DMS79 (cell line): ENCODE measurements around the gene KRTAP5-2.
"Not testable (repeated sequence)": the region's sequence is repeated elsewhere in the genome, so short reads cannot be mapped to it uniquely, and the experiment has no call there.

Experiments
- DNase-seq: peaks from one replicate; lab custom pipeline; 2025; lab: John Stamatoyannopoulos, UW

Gene KRTAP5-2

DNA sequence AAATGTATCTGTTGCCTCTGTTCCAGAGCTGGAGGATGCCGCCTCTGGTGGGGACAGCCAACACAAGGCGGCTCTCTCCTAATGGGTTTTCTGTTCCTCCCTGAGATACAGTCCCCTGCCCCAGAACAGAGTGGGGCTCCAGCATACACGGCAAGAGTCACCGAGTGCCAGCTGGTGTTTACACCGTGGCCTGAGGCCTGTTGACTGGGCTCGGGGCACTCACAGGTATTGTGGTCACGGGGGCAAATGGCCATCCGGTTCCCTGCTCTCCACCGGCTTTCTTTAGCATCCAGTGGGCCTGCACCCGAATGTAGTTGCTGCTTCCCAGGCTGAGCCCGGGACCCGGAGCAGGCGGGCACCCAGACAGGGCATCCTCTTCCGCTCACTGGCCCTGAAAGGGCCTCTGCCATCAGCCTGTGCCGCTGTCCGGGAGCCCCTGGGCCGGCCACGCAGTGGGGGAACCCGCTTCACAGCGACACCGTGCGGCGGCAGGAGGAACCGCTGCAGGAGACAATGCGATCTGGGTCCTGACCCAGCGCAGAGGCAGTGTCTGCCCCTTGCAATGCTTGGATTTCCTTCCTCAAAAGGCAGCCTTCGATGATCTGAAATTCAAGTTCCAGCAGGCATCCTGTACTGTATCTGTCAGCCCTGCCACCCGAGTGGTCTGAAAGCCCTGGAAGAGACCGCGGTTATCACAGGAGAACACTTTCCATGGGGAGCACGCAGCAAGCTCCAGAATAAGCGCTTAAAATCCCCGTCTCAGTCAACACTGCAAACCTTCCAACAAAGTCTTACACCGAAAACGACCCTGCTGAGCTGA lies 30.6 kb upstream of the KRTAP5-2 start:
- DNase-seq = no peak

DNA sequence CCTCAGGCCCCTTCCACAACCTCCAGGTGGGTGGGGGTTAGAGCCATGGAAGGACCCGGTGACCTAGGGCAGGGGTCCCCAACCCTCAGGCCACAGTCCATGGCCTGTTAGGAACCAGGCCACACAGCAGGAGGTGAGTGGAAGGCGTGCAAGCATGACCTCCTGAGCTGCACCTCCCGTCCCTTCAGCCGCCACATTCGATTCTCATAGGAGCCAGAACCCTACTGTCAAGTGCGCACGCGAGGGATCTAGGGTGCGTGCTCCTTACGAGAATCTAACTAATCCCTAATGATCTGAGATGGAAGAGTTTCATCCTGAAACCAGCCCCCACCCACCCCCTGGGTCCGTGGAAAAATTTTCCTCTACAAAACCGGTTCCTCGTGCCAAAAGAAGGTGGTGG lies 27.4 kb upstream of the KRTAP5-2 start:
- no peak for DNase-seq

DNA sequence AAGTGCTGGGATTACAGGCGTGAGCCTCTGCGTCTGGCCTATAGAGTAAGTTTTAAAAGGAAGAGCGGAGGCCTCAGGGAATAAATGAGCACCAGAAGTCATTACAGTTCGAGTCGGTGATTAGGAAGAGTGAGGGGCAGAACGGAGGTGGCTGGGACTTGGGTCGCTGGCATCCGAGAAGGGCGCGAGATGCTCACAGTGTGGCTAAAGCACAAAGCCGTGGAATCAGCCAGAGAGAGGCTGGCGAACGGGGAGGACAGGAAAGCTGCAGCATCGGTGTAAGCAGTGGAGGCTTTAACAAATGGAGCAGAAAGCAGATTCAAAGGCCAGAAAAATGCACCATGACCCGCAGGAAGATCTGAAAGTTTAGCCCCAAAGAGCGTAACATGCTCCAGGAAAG lies 26.5 kb upstream of the KRTAP5-2 start:
- DNase-seq = no peak

DNA sequence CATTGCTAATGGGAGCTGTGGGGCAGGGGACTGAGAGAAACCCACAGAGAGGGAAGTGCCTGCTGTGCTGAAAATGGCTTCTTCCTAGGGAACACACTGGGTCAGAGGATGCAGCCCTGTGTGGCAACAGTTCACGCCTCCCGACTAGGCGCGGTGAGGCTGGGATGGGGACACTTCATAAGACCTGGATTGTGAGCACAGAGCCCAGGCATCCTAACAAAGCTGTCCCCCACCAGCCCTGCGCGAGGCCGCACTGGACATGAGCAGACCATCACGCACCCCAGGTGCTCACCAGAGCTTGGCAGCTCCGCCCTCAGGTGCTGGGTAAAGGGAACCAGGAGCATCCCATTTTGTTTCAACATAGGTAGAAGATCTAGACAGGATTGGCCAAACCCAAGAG lies 25.6 kb upstream of the KRTAP5-2 start:
- DNase-seq = no peak

DNA sequence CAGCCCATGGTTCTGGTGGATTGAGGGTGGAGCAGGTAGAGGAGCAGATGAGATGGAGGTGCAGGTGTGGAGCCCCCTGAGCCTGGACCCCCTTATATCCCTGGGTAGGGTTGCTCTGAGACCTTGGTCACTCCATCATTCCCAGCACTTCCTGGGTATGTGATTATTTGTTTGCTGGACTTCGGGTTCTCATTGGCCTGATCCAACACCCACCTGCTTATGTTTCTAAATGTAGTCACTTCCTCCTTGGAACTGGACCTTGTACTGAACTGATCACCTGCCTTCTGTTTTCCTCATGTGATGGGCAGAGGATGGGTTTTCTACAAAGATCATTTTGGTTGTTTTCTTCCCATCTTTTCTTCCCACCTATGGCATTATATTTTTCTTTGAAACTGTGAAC lies 24.0 kb upstream of the KRTAP5-2 start, which contains the start of gene KRTAP5-4:
TSS of gene KRTAP5-4 (minus strand) at position 53 of the 400 bp plus-strand sequence. CDS start at position 8, 45 bp downstream.
- DNase-seq = no peak

DNA sequence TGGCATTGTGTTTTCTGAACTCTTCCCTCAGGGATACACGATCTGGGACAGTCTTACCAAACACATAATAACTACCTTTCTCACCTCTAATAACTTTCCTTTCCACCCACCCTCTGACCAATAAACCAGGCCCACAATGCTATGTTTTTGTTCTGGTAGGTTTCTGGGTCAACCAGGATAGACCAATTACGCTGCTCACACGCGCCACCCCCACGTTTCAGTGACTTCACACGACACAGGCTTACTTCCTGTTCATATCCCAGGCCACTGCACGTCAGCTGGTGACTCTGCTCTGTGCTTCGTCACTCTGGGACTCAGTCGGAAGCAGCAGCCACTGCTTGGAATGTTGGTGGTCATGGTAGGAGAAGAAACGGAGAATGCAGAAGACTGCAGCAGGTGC lies 21.4 kb upstream of the KRTAP5-2 start:
- no peak for DNase-seq

DNA sequence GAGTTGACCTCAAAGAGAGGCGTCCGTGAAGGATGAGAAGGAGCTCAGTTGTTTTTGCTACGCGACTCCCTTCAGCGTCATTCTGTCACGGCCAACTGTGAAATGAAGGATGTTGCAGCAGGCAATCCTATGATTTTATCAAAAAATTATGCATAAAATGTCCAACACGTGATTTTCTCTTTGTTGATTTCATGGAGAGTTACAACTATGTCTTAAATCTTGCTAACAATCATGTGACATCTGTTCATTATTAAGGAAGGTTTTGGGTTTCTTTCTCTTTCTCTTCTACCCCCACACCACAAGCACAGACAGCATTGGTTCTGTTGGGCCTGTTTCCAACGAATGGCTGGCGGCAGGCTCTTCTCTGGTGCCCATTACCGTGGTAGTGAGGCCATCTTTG lies 20.1 kb upstream of the KRTAP5-2 start:
- no peak for DNase-seq

DNA sequence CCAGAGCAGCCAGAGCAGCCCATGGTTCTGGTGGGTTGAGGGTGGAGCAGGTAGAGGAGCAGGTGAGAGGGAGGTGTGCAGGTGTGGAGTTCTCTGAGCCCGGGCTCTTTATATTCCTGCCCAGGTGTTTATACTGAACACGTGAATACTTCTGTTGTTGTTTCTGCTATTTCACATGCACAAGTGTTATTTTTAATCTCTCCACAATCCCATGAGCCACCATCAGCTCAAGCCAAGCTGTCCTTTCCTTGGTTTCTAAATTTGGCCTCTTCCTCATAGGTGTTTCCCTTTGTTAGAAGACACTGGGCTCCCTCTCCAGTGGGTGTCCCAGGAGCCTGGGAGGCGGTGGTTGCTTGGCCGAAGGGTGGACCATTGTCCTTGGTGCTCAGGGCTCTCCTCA lies 10.3 kb upstream of the KRTAP5-2 start, which contains the start of gene KRTAP5-3:
TSS of gene KRTAP5-3 (minus strand) at position 101 of the 400 bp plus-strand sequence. CDS start at position 23, 78 bp downstream.
- no peak for DNase-seq

DNA sequence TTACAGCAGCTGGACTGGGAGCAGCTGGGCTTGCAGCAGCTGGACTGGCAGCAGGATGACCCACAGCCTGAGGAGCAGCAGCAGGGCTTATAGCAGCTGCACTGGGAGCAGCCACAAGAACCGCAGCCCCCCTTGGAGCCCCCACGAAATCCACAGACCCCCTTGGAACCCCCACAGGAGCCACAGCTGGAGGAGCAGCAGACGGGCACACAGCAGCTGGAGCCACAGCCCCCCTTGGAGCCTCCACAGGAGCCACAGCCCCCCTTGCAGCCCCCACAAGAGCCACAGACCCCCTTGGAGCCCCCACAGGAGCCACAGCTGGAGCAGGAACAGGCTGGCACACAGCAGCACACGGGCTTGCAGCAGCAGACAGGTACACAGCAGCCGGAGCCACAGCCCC lies 9.8 kb upstream of the KRTAP5-2 start:
- not testable (repeated sequence) for DNase-seq

DNA sequence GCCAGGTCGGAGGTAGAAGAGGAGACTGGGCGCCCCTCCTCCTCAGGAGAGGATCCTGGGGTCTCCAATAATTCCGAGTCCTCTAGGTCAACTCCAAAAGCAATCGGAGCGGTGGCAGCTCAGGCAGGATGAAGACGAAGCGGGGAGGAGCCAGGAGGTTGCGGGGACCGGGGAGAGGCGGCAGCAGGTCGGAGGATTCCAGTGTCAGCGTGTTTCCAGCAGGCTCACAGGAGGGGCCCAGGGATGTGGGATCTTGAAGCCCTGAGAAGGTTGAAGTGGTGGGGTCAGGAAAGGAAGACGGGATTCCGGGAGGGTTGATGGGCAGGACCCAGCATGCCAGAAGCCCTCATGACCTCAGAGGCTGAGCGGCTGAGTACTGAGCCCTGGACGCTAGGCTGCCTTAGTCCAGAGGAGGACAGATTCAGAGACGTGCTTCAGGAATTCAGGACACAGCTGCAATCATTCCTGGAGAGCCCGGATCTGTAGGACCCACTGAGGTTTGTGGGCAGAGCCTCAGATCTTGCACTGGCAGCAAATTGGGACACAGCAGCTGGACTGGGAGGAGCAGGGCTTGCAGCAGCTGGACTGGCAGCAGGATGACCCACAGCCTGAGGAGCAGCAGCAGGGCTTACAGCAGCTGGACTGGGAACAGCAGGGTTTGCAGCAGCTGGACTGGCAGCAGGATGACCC lies 9.2 kb upstream of the KRTAP5-2 start:
- DNase-seq = not testable (repeated sequence)

DNA sequence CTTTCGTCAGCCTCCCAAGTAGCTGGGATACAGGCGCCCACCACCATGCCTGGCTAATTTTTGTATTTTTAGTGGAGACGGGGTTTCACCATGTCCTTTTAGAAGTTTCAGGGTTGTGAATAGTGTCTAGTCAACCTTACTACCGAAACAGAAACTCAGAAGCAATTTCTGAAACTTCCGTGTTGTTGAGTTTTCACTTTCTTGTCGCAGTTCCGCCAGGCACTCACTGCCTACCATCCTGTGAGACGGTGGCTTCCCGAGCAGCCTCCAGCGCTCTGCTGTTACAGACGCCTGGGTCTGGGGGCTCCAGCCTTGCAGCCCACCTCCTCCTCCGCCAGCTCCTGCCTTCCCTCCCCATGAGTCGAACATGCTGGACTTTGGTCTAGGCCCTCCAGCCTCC lies 7.8 kb upstream of the KRTAP5-2 start:
- not testable (repeated sequence) for DNase-seq

DNA sequence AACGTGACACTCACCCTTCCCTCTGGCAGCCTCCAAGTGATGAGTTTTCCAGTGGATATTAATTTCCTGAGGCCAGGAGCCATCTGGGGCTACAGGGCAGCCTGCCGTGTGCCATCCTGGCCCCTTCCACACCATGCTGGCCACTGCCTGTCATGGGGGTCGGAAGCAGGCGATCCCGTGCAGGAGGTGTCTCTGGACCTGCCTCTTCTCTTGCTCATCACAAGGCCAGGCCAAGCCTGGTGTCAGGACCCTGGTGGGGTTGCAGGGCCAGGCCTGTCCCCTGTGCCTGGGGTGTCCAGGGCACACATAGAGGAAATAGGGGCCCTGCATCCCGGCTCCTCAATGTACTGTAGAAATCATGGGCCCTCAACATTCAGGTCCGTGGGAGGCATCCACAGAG lies 6.6 kb upstream of the KRTAP5-2 start:
- no peak for DNase-seq

DNA sequence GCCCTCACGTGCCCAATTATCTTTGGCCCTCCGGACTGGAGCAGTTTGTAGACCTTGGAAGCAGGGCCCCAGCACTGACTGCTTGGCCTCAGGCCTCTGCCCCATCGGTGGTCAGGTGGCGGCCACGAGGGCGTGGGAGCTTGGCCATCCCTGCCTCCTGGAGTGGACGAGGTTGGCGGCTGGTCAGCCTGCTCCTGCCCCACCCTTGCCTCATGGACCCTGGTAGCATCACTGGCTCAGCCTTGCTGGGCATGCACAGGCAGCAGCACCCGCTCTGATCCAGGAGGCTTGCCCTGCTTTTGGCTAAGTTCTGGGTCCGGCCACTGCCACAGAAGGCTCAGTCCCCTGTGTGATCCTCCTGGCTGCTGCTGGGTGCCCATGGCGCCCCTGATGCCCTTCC lies 6.1 kb upstream of the KRTAP5-2 start:
- DNase-seq = no peak

DNA sequence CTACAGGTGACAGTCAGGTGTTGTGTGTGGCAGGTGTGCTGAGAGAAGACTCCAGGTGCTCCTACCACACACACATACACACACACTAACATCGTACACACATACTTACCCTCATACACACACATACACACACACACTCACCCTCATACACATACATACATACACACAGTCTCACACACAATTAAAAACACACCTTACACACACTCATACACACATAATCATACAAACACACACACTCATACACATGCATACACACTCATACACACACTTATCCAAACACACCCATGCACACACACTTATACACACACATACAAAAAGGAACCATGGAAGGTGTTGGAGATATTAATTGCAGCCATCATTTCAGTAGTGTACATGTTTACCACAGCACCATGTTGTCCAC lies 5.5 kb upstream of the KRTAP5-2 start:
- DNase-seq = no peak

DNA sequence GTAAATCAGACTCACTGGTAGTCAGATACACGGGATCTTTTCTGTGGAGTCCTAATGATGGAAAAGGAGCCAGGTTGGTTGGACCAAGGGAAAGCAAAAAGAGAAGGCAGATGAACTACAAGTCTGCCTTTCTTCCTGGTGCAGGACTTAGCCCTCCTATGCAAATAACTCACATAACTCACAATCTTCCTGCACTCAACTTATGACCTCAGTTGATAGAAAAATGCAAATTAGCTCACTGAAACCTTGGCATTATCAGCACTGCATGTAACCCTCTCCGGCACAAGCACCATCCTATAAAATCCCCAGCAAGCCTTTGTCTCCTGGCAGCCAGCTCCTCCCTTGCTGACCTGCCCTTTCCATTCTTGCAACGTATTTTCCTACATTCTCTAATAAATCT lies 3.6 kb upstream of the KRTAP5-2 start:
- not testable (repeated sequence) for DNase-seq

DNA sequence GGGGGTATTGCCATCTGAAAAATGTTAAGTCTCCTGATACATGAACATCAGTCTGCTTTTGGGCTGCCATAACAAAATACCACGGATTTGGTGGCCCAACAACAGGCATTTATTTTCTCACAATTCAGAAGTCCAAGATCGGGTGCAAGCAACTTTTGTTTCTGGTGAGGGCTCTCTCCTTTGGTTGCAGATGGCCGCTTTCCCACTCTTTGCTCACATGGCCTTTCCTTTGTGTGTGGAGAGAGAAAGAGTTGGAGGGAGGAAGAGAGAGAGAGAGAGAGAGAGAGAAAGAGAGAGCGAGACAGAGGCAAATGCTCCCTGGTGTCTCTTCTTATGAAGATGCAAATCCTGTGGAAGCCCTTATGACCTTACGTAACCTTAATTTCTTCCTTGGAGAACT lies 2.5 kb upstream of the KRTAP5-2 start:
- DNase-seq = no peak

DNA sequence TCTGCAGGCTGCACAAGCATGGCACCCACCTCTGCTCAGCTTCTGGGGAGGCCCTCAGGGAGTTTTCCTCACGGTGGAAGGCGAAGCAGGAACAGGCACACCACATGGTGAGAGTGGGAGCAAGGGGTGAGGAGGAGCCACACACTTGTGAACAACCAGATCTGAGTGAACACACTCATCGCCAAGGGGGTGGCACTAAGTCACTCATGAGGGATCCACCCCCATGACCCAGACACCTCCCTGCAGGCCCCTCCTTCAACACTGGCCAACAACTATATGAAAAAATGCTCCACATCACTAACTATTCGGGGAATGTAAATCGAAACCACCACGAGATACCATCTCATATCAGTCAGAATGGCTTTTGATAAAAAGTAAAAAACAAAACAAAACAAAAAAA lies 722 bp upstream of the KRTAP5-2 start:
- no peak for DNase-seq

DNA sequence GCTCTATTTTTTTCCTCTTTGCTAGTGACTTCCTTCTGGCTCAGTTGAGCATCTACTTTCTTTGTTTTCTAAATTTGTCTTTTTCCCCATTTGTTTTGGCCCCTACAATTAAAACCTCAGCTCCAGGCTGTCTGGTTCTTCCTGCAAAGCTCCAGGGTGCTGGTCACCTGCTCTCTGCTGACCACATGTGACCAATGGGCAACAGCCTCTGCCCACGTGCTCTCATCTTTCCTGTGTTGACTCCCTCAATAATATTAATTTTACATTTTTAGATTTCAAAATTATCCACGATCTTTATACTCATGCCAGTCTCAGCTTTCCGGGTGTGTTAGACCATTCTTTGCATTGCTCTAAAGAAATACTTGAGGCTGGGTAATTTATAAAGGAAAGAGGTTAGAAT lies 312 bp upstream of the KRTAP5-2 start:
- DNase-seq = not testable (repeated sequence)

DNA sequence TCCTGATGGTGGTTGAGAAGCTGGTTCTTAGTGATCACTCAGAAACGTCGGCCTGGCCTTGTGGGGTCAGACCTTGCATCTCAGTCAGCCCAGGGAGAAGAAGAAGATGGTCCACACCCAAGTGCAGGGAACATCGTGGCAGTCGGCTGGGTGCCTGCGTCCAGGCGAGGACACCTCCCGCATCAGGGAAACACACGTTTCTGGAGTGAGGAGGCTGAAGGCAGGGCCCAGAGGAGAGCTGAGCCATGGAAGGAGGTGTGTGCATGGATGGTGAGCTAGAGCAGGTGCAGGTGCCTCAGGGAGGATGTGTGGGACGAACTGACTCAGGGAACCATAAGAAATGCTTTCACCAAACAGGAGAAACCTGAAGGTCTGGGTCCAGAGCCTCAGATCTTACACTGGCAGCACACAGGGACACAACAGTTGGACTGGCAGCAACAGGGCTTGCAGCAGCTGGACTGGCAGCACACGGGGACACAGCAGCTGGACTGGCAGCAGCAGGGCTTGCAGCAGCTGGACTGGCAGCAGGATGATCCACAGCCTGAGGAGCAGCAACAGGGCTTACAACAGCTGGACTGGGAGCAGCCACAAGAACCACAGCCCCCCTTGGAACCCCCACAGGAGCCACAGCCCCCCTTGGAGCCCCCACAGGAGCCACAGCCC lies 632 bp downstream of the KRTAP5-2 start:
- DNase-seq = no peak

DNA sequence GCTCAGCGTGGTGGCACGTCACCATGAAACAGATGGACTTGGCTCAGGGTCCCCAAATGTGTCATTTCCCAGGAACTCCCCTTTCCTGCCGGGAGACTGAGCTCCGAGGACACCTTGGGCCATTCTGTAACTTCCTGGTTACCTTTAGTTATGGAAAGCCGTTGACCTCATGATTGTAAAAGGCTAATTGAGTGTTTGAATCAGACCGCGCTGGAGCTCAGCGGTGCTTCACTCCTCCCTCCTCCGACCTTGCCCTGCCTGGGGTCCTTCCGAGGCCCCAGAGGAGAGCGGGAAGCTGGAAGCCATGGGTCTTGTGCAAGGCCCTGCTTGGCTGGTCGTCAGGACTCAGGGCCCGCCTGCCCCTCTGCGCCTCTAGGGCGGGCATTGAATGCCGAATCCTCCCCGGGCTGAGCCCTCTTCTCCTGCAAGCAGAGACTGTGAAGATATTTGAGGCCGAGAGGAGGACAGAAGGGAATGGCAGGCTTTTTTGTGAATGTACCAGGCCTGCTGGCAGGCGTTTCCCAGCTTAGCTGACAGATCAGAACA lies 1.4 kb downstream of the KRTAP5-2 start:
- not testable (repeated sequence) for DNase-seq

DNA sequence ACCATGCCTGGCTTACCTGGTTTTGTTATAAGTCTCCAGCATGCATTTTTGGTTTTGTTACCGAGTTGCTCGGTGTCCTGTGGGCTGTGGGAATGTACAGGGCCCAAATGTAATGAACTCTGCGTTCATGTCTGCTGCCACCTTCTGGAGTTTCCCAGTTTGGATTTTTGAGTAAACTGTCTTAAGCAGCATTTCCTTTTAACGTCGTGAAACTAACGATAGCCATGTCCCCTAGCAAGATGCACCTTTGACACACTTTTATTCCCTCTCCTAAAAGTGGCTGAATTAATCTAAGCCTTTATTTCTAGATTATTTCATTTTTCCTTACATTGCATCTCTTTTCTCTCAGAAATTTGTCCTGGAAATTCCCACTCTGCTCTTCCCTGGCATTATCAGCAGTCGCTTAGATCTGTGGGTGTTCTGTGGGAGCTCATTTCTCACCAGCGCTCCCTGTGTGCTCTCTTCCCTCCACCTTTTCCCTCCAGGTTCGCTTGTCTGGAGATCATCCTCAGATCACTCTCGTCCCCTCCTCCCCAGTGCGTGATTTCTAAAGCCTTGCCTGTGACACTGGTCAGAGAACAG lies 2.0 kb downstream of the KRTAP5-2 start:
- not testable (repeated sequence) for DNase-seq

DNA sequence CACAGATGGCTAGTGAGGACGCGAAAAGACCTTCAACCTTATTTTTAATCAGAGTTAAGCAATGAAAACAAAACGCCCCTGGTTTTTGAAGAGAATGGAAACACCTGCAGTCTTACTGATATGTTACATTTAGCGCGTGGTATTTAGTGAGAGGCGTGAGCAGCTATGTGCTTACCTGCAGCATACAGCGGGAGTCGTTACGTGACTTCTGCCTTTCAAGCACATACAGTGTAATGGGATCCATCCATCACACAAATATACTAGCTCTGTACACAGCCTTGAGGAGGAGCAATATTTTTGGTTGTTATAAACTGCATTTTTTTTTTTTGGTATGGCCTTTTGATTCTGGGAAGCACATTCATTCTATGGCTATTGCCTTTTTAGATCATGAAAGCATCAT lies 5.5 kb downstream of the KRTAP5-2 start:
- DNase-seq = no peak
